ENCODE measurements around the gene PDZD8. TPM values are rescaled to one million over a fixed set of nuclear protein-coding genes. Genes with fewer than 3 reads are reported as not detected.

Gene PDZD8
- polyA plus RNA-seq, 1 donor (not counting 4 experiments of a cell fraction or from before 2014, with no cell fraction given): 24.3 TPM

DNA sequence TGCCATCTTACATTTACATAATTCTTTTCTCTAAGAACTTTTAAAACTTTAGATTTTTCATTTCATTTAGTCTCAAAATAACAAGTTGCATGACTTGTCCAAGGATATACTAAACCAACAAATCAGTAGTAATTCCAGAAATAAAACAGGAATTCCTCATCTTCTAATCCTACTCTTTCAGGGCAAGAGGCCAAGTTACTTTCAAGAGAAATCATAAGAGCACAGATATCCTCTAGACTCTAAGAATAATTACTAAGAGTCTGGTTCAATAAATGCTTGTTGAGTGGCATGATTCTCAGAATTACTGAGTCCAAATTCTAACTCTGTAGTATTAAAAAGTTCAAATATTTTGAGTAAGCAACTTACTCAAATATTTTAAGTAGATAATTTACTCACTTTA, 12.9 kb downstream of the PDZD8 start:
- no peak for FAIRE-seq
- Histone ChIP-seq H3K4me3 (ENCODE audit: control insufficient read depth in 2 of 3, extremely low read depth in 1 of 3, insufficient read depth in 2 of 3, low read depth in 1 of 3, low read length in 3 of 3) (no peak overlapping the region), H2AFZ (ENCODE audit: control insufficient read depth, low read length) (no peak overlapping the region), H3K4me2 (ENCODE audit: control insufficient read depth, extremely low read depth, insufficient read depth, low read depth, low read length) (peak overlapping the region; percentile 59), H3K9me1 (ENCODE audit: control insufficient read depth, extremely low read depth, insufficient read depth, low read length) (peaks cover 2% of the 10 kb centered on the region), H3K4me1 (ENCODE audit: control insufficient read depth, extremely low read depth, insufficient read depth, low read length) (peaks cover 72% of the 10 kb centered on the region), H4K20me1 (ENCODE audit: control insufficient read depth, extremely low read depth, insufficient read depth, low read length) (peaks cover 5% of the 10 kb centered on the region), H3K27ac (ENCODE audit: control insufficient read depth, insufficient read depth, low read length) (peak overlapping the region; percentile 59), H3K79me2 (ENCODE audit: control insufficient read depth, insufficient read depth, low read length) (peaks cover 89% of the 10 kb centered on the region), H3K9me3 (ENCODE audit: control insufficient read depth, low read depth, low read length) (no peaks in the 10 kb centered on the region), H3K27me3 (ENCODE audit: control insufficient read depth, extremely low read depth, insufficient read depth, low read length) (no peaks in the 10 kb centered on the region), H3K9ac (ENCODE audit: control insufficient read depth, extremely low read depth, insufficient read depth, low read length) (peak overlapping the region; percentile 24), H3K36me3 (ENCODE audit: control insufficient read depth in 2 of 2, extremely low read depth in 1 of 2, insufficient read depth in 2 of 2, low read length in 2 of 2) (no peaks in the 10 kb centered on the region)
- dilution Hi-C loops (cut with MboI; ENCODE audit: extremely low pct_ligation_motif_present, low sequenced_read_pairs): no loop called here
- TF ChIP-seq, protein P1, sequence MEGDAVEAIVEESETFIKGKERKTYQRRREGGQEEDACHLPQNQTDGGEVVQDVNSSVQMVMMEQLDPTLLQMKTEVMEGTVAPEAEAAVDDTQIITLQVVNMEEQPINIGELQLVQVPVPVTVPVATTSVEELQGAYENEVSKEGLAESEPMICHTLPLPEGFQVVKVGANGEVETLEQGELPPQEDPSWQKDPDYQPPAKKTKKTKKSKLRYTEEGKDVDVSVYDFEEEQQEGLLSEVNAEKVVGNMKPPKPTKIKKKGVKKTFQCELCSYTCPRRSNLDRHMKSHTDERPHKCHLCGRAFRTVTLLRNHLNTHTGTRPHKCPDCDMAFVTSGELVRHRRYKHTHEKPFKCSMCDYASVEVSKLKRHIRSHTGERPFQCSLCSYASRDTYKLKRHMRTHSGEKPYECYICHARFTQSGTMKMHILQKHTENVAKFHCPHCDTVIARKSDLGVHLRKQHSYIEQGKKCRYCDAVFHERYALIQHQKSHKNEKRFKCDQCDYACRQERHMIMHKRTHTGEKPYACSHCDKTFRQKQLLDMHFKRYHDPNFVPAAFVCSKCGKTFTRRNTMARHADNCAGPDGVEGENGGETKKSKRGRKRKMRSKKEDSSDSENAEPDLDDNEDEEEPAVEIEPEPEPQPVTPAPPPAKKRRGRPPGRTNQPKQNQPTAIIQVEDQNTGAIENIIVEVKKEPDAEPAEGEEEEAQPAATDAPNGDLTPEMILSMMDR (optimal IDR thresholded peaks at IDR 0.05 in 1 of 3, IDR thresholded peaks at IDR 0.05 in 1 of 3, conservative IDR thresholded peaks at IDR 0.05 in 1 of 3; ENCODE audit: extremely low read depth in 1 of 3, insufficient read depth in 2 of 3, low read length in 3 of 3): no peak
- TF ChIP-seq EZH2 (IDR thresholded peaks at IDR 0.05; ENCODE audit: low read length): no peak
- no peak for DNase-seq (ENCODE audit: low read depth, low spot score)

DNA sequence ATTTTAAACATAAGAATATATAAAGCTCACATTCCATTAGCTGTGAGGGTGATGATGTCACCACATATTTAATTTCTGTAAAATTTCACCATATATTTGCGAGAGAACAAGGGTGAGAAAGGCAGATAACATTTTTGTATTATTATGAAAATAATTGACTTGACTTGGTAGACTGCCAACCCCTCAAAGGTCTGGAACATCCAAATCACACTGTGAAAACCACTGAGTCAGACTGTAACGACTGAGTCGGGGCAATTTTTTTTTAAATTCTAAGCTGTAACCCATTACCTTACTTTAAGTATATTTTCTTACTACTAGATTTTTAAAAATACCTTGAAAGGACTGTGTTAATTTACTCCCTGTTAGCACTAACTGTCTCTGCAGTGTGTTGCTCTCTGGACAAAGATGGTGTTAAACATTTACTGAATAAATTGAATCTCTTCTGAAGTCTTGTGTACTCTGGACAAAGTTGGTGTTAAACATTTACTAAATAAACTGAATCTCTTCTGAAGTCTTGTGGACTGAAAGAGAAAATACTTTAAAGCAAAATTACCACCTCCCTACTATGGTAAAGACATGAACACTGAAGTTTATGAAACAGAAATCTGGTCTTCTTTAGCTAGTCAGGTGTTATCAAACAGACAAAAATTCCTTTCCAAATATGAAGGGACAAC, 14.1 kb downstream of the PDZD8 start:
- Histone ChIP-seq H2AFZ (ENCODE audit: control insufficient read depth, low read length) (no peak overlapping the region), H3K4me3 (ENCODE audit: control insufficient read depth in 2 of 3, extremely low read depth in 1 of 3, insufficient read depth in 2 of 3, low read depth in 1 of 3, low read length in 3 of 3) (peak overlapping the region in 1 of 3 experiments; percentile 1), H3K79me2 (ENCODE audit: control insufficient read depth, insufficient read depth, low read length) (peaks cover 88% of the 10 kb centered on the region), H3K27ac (ENCODE audit: control insufficient read depth, insufficient read depth, low read length) (peak overlapping the region; percentile 37), H4K20me1 (ENCODE audit: control insufficient read depth, extremely low read depth, insufficient read depth, low read length) (peaks cover 5% of the 10 kb centered on the region), H3K27me3 (ENCODE audit: control insufficient read depth, extremely low read depth, insufficient read depth, low read length) (no peaks in the 10 kb centered on the region), H3K9me3 (ENCODE audit: control insufficient read depth, low read depth, low read length) (no peaks in the 10 kb centered on the region), H3K4me1 (ENCODE audit: control insufficient read depth, extremely low read depth, insufficient read depth, low read length) (peaks cover 60% of the 10 kb centered on the region), H3K36me3 (ENCODE audit: control insufficient read depth in 2 of 2, extremely low read depth in 1 of 2, insufficient read depth in 2 of 2, low read length in 2 of 2) (no peaks in the 10 kb centered on the region), H3K9me1 (ENCODE audit: control insufficient read depth, extremely low read depth, insufficient read depth, low read length) (peaks cover 2% of the 10 kb centered on the region), H3K9ac (ENCODE audit: control insufficient read depth, extremely low read depth, insufficient read depth, low read length) (no peak overlapping the region), H3K4me2 (ENCODE audit: control insufficient read depth, extremely low read depth, insufficient read depth, low read depth, low read length) (peak overlapping the region; percentile 20)
- no peak for TF ChIP-seq EZH2 (IDR thresholded peaks at IDR 0.05; ENCODE audit: low read length)
- TF ChIP-seq, protein P1 (optimal IDR thresholded peaks at IDR 0.05 in 1 of 3, IDR thresholded peaks at IDR 0.05 in 1 of 3, conservative IDR thresholded peaks at IDR 0.05 in 1 of 3; ENCODE audit: extremely low read depth in 1 of 3, insufficient read depth in 2 of 3, low read length in 3 of 3): no peak
- FAIRE-seq (no peak), DNase-seq (ENCODE audit: low read depth, low spot score) (no peak)
- dilution Hi-C loops (cut with MboI; ENCODE audit: extremely low pct_ligation_motif_present, low sequenced_read_pairs): no loop called here
